HAP-1 (cell line): ENCODE results near the gene ZG16B.
A peak's percentile ranks its signal among the peaks of the same experiment; 100 is the strongest.

Source experiments
- DNase-seq, 2 experiments: peaks; one replicate each; pipeline ENCODE4 v3.0.0-alpha.2; 2016 to 2020; ENCODE audit warnings: low spot score in 2 of 2
- H3K27me3 ChIP-seq: fragments of 250-450 bp; sonication (Bioruptor Pico); 2 replicates; pipeline ENCODE4 v1.5.1; 2020; ENCODE audit warnings: low read depth, mild to moderate bottlenecking, moderate library complexity
- H3K36me3 ChIP-seq: fragments of 250-450 bp; sonication (Bioruptor Pico); replicated peaks from 2 replicates; pipeline ENCODE4 v1.5.1; 2020; ENCODE audit warnings: mild to moderate bottlenecking
- H3K4me1 ChIP-seq: fragments of 250-450 bp; sonication (Bioruptor Pico); 2 replicates; pipeline ENCODE4 v1.5.1; 2020; ENCODE audit warnings: mild to moderate bottlenecking
- H3K4me3 ChIP-seq: fragments of 250-450 bp; sonication (Bioruptor Pico); 2 replicates; pipeline ENCODE4 v1.5.1; 2020; ENCODE audit warnings: mild to moderate bottlenecking, moderate library complexity
- H3K9me3 ChIP-seq: fragments of 250-450 bp; sonication (Bioruptor Pico); 2 replicates; pipeline ENCODE4 v1.5.1; 2020; ENCODE audit warnings: mild to moderate bottlenecking, moderate library complexity
- in situ Hi-C: fragments of 300-500 bp; cut with MboI; formaldehyde crosslinking; loops from 3 replicates; pipeline ENCODE4 v1.14.3; 2020; ENCODE audit warnings: low sequenced_read_pairs, inconsistent platforms, mixed read lengths

The ZG16B gene

GRCh38 chr16:2866431-2866830, 36.3 kb downstream of the ZG16B start:
- H3K9me3 ChIP-seq, result 0 out of 2 replicates have a peak, but pooled peaks cover 2% of the 10 kb centered on the region
- H3K36me3 ChIP-seq, result no peaks in the 10 kb centered on the region
- in situ Hi-C loops, result no loop called here

GRCh38 chr16:2867661-2867986, 37.5 kb downstream of the ZG16B start:
- Histone ChIP-seq H3K27me3 (peaks cover 6% of the 10 kb centered on the region), H3K4me3 (peak overlapping the region; percentile 80), H3K4me1 (peaks cover 7% of the 10 kb centered on the region), H3K36me3 (no peaks in the 10 kb centered on the region), H3K9me3 (0 out of 2 replicates have a peak, but pooled peaks cover 2% of the 10 kb centered on the region)
- DNase-seq, result peak in 1 of 2 experiments; percentile 4
- in situ Hi-C loops, result no loop called here

More at GRCh38 chr16:2866431-2866830, 36.3 kb downstream of the ZG16B start:
- no peak for DNase-seq
- Histone ChIP-seq H3K27me3 (peaks cover 6% of the 10 kb centered on the region), H3K4me3 (no peak overlapping the region), H3K4me1 (peaks cover 7% of the 10 kb centered on the region)

- Histone ChIP-seq H3K27me3 (peaks cover 6% of the 10 kb centered on the region), H3K4me1 (peaks cover 7% of the 10 kb centered on the region), H3K4me3 (peak overlapping the region; percentile 80), H3K9me3 (0 out of 2 replicates have a peak, but pooled peaks cover 2% of the 10 kb centered on the region), H3K36me3 (no peaks in the 10 kb centered on the region)
- in situ Hi-C loops, result no loop called here
- peak; percentile 83 to 96 for DNase-seq
Measured at GRCh38 chr16:2867987-2868789, 38.1 kb downstream of the ZG16B start.

- in situ Hi-C loops, result no loop called here
- H3K9me3 ChIP-seq, result 0 out of 2 replicates have a peak, but pooled peaks cover 2% of the 10 kb centered on the region
- DNase-seq, result no peak
- no peaks in the 10 kb centered on the region for H3K27me3 ChIP-seq
- H3K4me3 ChIP-seq, result no peak overlapping the region
- no peaks in the 10 kb centered on the region for H3K36me3 ChIP-seq
- peaks cover 7% of the 10 kb centered on the region for H3K4me1 ChIP-seq
Measured at GRCh38 chr16:2871926-2872325, 41.8 kb downstream of the ZG16B start.

GRCh38 chr16:2874032-2874911, 44.2 kb downstream of the ZG16B start:
- no peaks in the 10 kb centered on the region; the same call in 1 of the 2 replicates for H3K4me1 ChIP-seq
- H3K27me3 ChIP-seq, result no peaks in the 10 kb centered on the region
- DNase-seq, result no peak
- H3K9me3 ChIP-seq, result no peaks in the 10 kb centered on the region
- in situ Hi-C loops, result no loop called here
- H3K36me3 ChIP-seq, result no peaks in the 10 kb centered on the region
- no peak overlapping the region for H3K4me3 ChIP-seq

GRCh38 chr16:2874912-2875362, 44.8 kb downstream of the ZG16B start:
- H3K9me3 ChIP-seq, result peaks cover 2% of the 10 kb centered on the region; the same call in 1 of the 2 replicates
- H3K27me3 ChIP-seq, result no peaks in the 10 kb centered on the region
- DNase-seq, result peak; percentile 78 to 84
- no peak overlapping the region for H3K4me3 ChIP-seq
- H3K36me3 ChIP-seq, result no peaks in the 10 kb centered on the region
- no peaks in the 10 kb centered on the region; the same call in 1 of the 2 replicates for H3K4me1 ChIP-seq
- in situ Hi-C loops, result no loop called here

- in situ Hi-C loops, result no loop called here
- 0 out of 2 replicates have a peak, but pooled peaks cover 4% of the 10 kb centered on the region for H3K4me1 ChIP-seq
- no peaks in the 10 kb centered on the region for H3K36me3 ChIP-seq
- peaks cover 7% of the 10 kb centered on the region; the same call in 1 of the 2 replicates for H3K9me3 ChIP-seq
- no peak overlapping the region for H3K4me3 ChIP-seq
- no peaks in the 10 kb centered on the region for H3K27me3 ChIP-seq
- no peak for DNase-seq
Measured at GRCh38 chr16:2879854-2880508, 49.9 kb downstream of the ZG16B start.
